HFF-Myc (cell line): Measurements from ENCODE around the gene THSD7A.

Experiments
- DNase-seq: peaks from one replicate; pipeline ENCODE4 v3.0.0-alpha.2; 2011; ENCODE audit warnings: low read depth; ENCODE audit errors: extremely low read depth
- H3K4me3 ChIP-seq: replicated peaks from 2 replicates; pipeline ENCODE4 v1.5.1; 2011; ENCODE audit warnings: low read depth, mild to moderate bottlenecking, control low read depth, low read length
- TF ChIP-seq, protein P1 (sequence below): IDR thresholded peaks from 2 replicates; pipeline ENCODE4 v1.5.1; 2012; ENCODE audit warnings: mild to moderate bottlenecking, low read depth, low read length, control low read depth; ENCODE audit errors: missing control alignments

The THSD7A gene

DNA sequence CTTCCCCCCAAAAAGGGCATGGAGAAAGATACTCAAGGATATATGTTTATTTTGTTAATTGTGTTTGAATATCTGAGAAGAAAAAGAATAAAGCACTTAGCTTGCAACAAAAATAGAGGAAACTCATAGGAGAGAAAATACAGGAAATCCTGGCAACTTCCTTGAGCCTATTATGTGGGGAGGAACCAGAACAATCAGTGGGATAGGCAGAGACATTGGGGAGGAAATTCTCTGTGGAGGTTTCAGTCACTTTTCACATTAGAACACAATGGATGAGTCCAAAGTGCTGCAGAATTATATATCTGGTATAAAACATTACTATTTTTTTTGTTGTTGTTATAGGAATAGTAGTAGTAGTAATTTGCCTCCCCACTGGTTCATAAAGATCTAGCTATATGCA lies 240.1 kb downstream of the THSD7A start:
- H3K4me3 ChIP-seq: no peak overlapping the region
- TF ChIP-seq, protein P1, sequence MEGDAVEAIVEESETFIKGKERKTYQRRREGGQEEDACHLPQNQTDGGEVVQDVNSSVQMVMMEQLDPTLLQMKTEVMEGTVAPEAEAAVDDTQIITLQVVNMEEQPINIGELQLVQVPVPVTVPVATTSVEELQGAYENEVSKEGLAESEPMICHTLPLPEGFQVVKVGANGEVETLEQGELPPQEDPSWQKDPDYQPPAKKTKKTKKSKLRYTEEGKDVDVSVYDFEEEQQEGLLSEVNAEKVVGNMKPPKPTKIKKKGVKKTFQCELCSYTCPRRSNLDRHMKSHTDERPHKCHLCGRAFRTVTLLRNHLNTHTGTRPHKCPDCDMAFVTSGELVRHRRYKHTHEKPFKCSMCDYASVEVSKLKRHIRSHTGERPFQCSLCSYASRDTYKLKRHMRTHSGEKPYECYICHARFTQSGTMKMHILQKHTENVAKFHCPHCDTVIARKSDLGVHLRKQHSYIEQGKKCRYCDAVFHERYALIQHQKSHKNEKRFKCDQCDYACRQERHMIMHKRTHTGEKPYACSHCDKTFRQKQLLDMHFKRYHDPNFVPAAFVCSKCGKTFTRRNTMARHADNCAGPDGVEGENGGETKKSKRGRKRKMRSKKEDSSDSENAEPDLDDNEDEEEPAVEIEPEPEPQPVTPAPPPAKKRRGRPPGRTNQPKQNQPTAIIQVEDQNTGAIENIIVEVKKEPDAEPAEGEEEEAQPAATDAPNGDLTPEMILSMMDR: no peak
- no peak for DNase-seq

DNA sequence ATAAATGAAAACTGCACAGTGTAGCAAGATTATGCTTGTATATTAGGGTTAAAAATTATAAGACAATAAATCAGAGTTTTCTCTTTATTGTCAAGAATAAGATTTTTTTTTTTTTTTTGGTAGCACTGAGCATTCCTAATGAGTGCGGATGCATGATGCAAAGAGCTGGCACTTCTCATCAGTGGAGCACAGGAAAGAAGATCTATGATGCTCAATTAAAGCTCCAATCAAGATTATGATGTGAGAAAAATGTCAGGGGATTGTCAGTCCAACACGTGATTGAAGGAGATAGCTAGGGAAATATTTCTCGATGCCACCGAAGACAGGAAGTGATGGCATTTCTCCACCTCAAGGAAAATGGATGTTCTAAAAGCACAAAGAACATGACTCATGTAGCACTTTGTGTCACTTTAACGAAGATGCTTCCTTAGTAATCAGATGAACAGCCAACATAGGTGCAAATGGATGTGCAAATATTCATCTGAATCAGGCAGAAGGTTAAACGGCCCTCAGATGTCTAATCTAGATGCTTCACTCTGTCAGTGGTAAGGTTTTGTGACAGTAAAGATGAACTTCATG lies 240.9 kb downstream of the THSD7A start:
- TF ChIP-seq, protein P1: no peak
- H3K4me3 ChIP-seq: no peak overlapping the region
- no peak for DNase-seq

DNA sequence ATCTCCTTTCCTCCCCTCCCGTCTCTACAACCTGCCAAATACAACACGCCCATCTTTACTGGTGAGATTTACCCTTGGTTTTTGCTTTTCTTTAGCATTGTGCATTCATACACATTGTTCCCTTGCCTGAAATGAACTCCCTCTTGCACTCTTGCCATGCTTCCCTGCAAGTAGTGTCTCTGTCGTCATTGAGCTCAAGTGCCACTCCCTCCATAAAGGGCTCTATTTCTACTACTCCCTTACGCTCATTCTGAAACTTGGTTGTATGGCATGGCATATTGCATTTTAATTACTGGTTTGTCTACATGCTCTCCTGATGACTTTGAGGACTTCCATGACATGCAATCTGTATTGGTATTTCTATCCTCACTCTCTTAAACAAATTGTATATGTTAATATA lies 242.7 kb downstream of the THSD7A start:
- no peak for DNase-seq
- TF ChIP-seq, protein P1: no peak
- H3K4me3 ChIP-seq: no peak overlapping the region

GRCh38 chr7:11587814-11588213 lies 244.2 kb downstream of the THSD7A start:
- no peak overlapping the region for H3K4me3 ChIP-seq
- no peak for DNase-seq
- TF ChIP-seq, protein P1: no peak

DNA sequence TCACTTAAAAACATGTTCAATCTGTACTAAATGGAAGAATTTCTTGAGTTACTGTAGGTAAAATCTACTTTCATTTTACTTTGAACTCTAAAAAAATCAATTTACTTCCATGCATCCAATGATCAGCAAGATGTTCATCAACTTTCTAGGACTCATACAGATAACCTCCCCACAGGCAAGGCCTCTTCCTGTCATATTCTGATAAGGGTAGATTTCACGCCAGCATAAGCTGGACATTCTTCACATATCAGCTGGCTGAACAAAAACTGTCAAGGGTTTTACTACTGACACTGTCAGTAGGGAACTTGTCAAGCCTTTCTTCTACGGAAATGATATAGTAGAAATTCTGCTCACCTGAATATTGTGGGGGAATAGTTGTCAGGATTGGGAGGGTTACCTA lies 244.9 kb downstream of the THSD7A start:
- no peak for DNase-seq
- no peak overlapping the region for H3K4me3 ChIP-seq
- TF ChIP-seq, protein P1: no peak

DNA sequence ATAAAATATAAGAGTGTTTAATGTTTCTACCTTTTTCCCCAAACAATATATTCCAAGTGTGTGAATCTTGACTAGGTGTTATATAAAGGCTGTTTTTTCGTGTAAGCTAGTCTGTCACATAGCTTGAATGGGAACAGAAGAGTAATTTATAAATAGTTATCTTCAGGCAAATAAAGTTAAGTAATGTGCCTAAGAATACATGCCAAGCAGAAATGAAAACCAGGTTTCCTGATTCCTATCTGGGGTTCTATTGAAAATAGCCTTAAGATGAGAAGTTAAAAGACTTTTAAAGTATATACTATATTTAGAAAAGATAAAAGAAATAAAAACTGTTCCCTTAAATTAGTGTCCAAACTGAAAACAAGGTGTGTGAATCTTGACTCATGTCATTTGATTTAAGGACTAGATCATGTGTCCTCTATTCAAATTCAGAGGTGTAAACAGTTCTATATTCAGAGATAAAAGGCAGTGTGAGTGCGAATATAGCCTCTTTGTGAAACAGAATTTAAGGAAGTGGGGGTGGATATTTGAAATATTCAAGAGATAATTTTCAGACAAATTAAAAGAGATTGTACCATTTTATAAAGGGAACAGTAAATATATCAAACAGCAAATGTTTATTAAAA lies 247.5 kb downstream of the THSD7A start:
- TF ChIP-seq, protein P1: no peak
- no peak for DNase-seq
- H3K4me3 ChIP-seq: no peak overlapping the region

GRCh38 chr7:11579141-11579540 lies 252.9 kb downstream of the THSD7A start:
- no peak for DNase-seq
- TF ChIP-seq, protein P1: no peak
- no peak overlapping the region for H3K4me3 ChIP-seq
